Bronchial epithelial cell (primary cell): ENCODE data around the gene CREB5. TPM values are rescaled to one million over a fixed set of nuclear protein-coding genes. Genes with fewer than 3 reads are reported as not detected.

ENCODE experiments used
- DNase-seq: peaks from one replicate; pipeline ENCODE4 v3.0.0-alpha.2; 2010; ENCODE audit warnings: low read depth
- FAIRE-seq: peaks from 2 replicates; lab custom pipeline; 2011; peaks lifted over from hg19 to GRCh38; lab: Jason Lieb, UNC
- H3K27me3 ChIP-seq: 2 replicates; pipeline ENCODE4 v1.5.1; 2011; ENCODE audit warnings: low read length; ENCODE audit not compliant: control insufficient read depth, insufficient read depth
- H3K36me3 ChIP-seq: 2 replicates; pipeline ENCODE4 v1.5.1; 2011; ENCODE audit warnings: low read length; ENCODE audit not compliant: control insufficient read depth, insufficient read depth
- H3K4me3 ChIP-seq: 2 replicates; pipeline ENCODE4 v1.5.1; 2011; ENCODE audit warnings: mild to moderate bottlenecking, low read depth, low read length, control low read depth
- CTCF ChIP-seq: IDR thresholded peaks from 2 replicates; pipeline ENCODE4 v1.5.1; 2011; ENCODE audit warnings: mild to moderate bottlenecking, moderate library complexity, low read length, control low read depth, inconsistent platforms; ENCODE audit not compliant: insufficient read depth, severe bottlenecking
- total RNA-seq: library from RNA; depleted of rRNA; stranded (reverse); fragments of >200 nt; gene quantifications from 2 replicates; pipeline ENCODE4 v1.2.1, GENCODE V29; 2014

CREB5 gene
- total RNA-seq, 1 donor from 2014 or later, result 2.1 TPM

- Histone ChIP-seq H3K27me3 (no peaks in the 10 kb centered on the region), H3K36me3 (no peaks in the 10 kb centered on the region), H3K4me3 (no peak overlapping the region)
- no peak for TF ChIP-seq CTCF
- DNase-seq (no peak), FAIRE-seq (no peak)
These were observed 40.4 kb downstream of the CREB5 start for GRCh38 chr7:28452681-28453080.

- no peak for TF ChIP-seq CTCF
- Histone ChIP-seq H3K27me3 (no peaks in the 10 kb centered on the region), H3K36me3 (no peaks in the 10 kb centered on the region), H3K4me3 (no peak overlapping the region)
- FAIRE-seq (no peak), DNase-seq (no peak)
These were observed 43.2 kb downstream of the CREB5 start for GRCh38 chr7:28455486-28455885.

- no peak for DNase-seq
- Histone ChIP-seq H3K36me3 (no peaks in the 10 kb centered on the region), H3K27me3 (peaks cover 2% of the 10 kb centered on the region), H3K4me3 (no peak overlapping the region)
- TF ChIP-seq CTCF, result no peak
- no peak for FAIRE-seq
These were observed 43.7 kb downstream of the CREB5 start for GRCh38 chr7:28456044-28456443.

- no peak for FAIRE-seq
These were observed 46.4 kb downstream of the CREB5 start for GRCh38 chr7:28458732-28459131.

GRCh38 chr7:28459306-28459705, 47.0 kb downstream of the CREB5 start:
- Histone ChIP-seq H3K27me3 (peaks cover 2% of the 10 kb centered on the region), H3K4me3 (no peak overlapping the region), H3K36me3 (no peaks in the 10 kb centered on the region)
- TF ChIP-seq CTCF, result no peak
- FAIRE-seq, result no peak
- DNase-seq, result no peak

More at GRCh38 chr7:28458732-28459131, 46.4 kb downstream of the CREB5 start:
- H3K27me3 ChIP-seq, result peaks cover 2% of the 10 kb centered on the region
- TF ChIP-seq CTCF, result no peak
- H3K36me3 ChIP-seq, result no peaks in the 10 kb centered on the region
- H3K4me3 ChIP-seq, result no peak overlapping the region
- no peak for DNase-seq

GRCh38 chr7:28465697-28466096, 53.4 kb downstream of the CREB5 start:
- FAIRE-seq, result no peak
- TF ChIP-seq CTCF, result no peak
- H3K4me3 ChIP-seq, result no peak overlapping the region
- H3K36me3 ChIP-seq, result no peaks in the 10 kb centered on the region
- no peak for DNase-seq
- peaks cover 1% of the 10 kb centered on the region for H3K27me3 ChIP-seq
